Measurements from ENCODE around the gene FHIT. TPM values are rescaled to one million over a fixed set of nuclear protein-coding genes. Genes with fewer than 3 reads are reported as not detected.

FHIT gene
- total RNA-seq, 4 donors from 2014 or later, result 4.6 to 6.1 (median 5.7) TPM

DNA sequence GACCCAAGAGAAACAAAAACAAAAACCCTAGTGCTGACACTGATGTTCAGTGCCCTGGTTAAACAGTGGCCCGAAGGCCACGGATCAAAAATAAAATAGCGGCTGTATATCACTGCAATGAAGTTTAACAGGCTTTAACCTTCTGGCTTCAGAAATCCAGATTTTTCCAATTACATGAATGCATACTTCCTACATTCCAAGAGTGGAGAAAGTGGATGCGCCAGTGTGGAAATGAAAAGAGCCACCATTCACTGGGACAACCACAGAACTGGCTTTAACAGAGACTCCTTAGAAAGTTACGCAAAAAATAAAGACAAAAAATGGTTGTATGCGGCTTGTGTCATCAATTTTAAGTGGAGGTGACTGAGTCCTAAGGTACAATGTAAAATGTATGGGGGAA, 522.2 kb downstream of the FHIT start:
- H3K36me3 ChIP-seq, result no peaks in the 10 kb centered on the region
- no peak overlapping the region for H3K27ac ChIP-seq (replicated peaks in 1 of 4)
- intact Hi-C loops (cut with DNase I), result no loop called here
- H3K4me1 ChIP-seq, result no peaks in the 10 kb centered on the region
- H3K27me3 ChIP-seq, result no peaks in the 10 kb centered on the region
- no peak for DNase-seq (ENCODE audit: extremely low spot score)
- TF ChIP-seq POLR2A (IDR thresholded peaks at IDR 0.05; ENCODE audit: low read depth) (no peak), EP300 (IDR thresholded peaks at IDR 0.05) (no peak)
- 96% methylated on average over 6 of the region's 6 CpGs for WGBS
- no peak overlapping the region for H3K4me3 ChIP-seq
- H3K9me3 ChIP-seq, result peaks cover 0 to 3% (median 0%) of the 10 kb centered on the region in 4 donors

DNA sequence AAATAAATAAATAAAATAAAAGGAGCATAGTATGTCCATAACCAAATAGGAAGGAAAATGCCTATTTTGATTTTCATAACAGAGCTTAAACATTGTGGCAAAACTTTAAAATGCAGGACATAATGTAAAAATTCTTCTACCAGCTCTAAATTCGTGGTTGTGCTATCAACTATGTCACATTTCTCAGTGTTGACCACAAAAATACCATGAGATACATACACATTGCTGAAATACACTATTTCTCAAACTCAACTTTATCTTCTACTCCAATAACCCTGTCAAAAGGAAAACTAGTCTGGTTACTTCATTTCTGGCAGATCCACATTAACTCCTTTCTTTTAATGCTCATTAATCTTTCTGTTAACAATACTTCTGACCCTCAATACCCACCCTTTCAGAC, 523.2 kb downstream of the FHIT start:
- TF ChIP-seq POLR2A (IDR thresholded peaks at IDR 0.05; ENCODE audit: low read depth) (no peak), EP300 (IDR thresholded peaks at IDR 0.05) (no peak), POLR2AphosphoS5 (IDR thresholded peaks at IDR 0.05) (no peak)
- TF ChIP-seq, protein P1, sequence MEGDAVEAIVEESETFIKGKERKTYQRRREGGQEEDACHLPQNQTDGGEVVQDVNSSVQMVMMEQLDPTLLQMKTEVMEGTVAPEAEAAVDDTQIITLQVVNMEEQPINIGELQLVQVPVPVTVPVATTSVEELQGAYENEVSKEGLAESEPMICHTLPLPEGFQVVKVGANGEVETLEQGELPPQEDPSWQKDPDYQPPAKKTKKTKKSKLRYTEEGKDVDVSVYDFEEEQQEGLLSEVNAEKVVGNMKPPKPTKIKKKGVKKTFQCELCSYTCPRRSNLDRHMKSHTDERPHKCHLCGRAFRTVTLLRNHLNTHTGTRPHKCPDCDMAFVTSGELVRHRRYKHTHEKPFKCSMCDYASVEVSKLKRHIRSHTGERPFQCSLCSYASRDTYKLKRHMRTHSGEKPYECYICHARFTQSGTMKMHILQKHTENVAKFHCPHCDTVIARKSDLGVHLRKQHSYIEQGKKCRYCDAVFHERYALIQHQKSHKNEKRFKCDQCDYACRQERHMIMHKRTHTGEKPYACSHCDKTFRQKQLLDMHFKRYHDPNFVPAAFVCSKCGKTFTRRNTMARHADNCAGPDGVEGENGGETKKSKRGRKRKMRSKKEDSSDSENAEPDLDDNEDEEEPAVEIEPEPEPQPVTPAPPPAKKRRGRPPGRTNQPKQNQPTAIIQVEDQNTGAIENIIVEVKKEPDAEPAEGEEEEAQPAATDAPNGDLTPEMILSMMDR (IDR thresholded peaks at IDR 0.05), result no peak
- 66% methylated on average over 1 of the region's 1 CpG for WGBS
- peaks cover 0 to 3% (median 0%) of the 10 kb centered on the region in 4 donors for H3K9me3 ChIP-seq
- no peaks in the 10 kb centered on the region for H3K4me1 ChIP-seq
- H3K27me3 ChIP-seq, result no peaks in the 10 kb centered on the region
- no peak overlapping the region for H3K27ac ChIP-seq (replicated peaks in 1 of 4)
- no peak for DNase-seq (ENCODE audit: extremely low spot score)
- no peak overlapping the region for H3K4me3 ChIP-seq
- no peaks in the 10 kb centered on the region for H3K36me3 ChIP-seq
- intact Hi-C loops (cut with DNase I), result no loop called here

DNA sequence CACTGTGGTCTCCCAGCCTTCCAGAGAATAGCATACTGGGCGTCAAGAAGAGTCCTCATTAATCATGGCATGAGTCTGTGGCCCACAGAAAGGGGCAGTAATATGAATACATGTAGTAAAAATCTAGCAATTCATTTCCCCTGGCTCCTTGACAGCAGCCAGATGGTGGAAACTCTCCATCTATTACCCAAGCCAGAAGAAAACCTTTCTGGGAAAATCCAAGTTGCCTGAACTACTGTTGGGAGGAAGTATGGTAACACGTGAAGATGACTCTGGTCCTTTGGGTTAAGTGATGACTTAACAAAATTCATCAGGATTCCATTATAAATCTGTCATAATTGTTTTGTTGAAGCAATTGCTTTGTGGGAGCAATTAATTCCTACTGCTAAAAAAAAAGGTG, 530.5 kb downstream of the FHIT start:
- Histone ChIP-seq H3K27me3 (no peaks in the 10 kb centered on the region), H3K4me3 (no peak overlapping the region), H3K27ac (replicated peaks in 1 of 4) (no peak overlapping the region), H3K9me3 (peaks cover 0 to 3% (median 0%) of the 10 kb centered on the region in 4 donors), H3K4me1 (no peaks in the 10 kb centered on the region), H3K36me3 (no peaks in the 10 kb centered on the region)
- 50% methylated on average over 2 of the region's 2 CpGs for WGBS
- intact Hi-C loops (cut with DNase I), result no loop called here
- DNase-seq (ENCODE audit: extremely low spot score), result no peak
- TF ChIP-seq EP300 (IDR thresholded peaks at IDR 0.05) (no peak), POLR2AphosphoS5 (IDR thresholded peaks at IDR 0.05) (no peak), POLR2A (IDR thresholded peaks at IDR 0.05; ENCODE audit: low read depth) (no peak)
- TF ChIP-seq, protein P1 (IDR thresholded peaks at IDR 0.05), result no peak

DNA sequence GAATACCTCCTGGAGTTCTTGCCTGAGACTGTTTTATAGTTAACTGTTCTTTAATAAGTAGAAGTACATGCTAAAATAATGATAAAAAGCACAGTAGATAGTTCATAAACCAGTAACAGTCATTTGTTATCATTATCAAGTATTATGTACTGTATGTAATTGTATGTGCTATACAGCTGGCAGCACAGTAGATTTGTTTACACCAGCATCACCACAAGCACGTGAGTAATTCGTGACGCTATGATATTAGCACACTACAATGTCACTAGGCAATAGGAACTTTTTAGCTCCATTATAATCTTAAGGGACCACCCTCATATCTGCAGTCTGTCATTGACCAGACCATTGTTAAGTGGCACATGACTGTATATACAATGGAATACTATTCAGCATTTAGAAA, 534.7 kb downstream of the FHIT start:
- H3K4me3 ChIP-seq, result no peak overlapping the region
- no peaks in the 10 kb centered on the region for H3K27me3 ChIP-seq
- H3K9me3 ChIP-seq, result no peaks in the 10 kb centered on the region
- H3K27ac ChIP-seq (replicated peaks in 1 of 4), result no peak overlapping the region
- H3K4me1 ChIP-seq, result no peaks in the 10 kb centered on the region
- 82% methylated on average over 3 of the region's 3 CpGs for WGBS
- intact Hi-C loops (cut with DNase I), result no loop called here
- no peaks in the 10 kb centered on the region for H3K36me3 ChIP-seq
- TF ChIP-seq EP300 (IDR thresholded peaks at IDR 0.05), result no peak
- TF ChIP-seq, protein P1 (IDR thresholded peaks at IDR 0.05), result no peak
- no peak for TF ChIP-seq POLR2A (IDR thresholded peaks at IDR 0.05; ENCODE audit: low read depth)
- no peak for TF ChIP-seq POLR2AphosphoS5 (IDR thresholded peaks at IDR 0.05)
- no peak for DNase-seq (ENCODE audit: extremely low spot score)

DNA sequence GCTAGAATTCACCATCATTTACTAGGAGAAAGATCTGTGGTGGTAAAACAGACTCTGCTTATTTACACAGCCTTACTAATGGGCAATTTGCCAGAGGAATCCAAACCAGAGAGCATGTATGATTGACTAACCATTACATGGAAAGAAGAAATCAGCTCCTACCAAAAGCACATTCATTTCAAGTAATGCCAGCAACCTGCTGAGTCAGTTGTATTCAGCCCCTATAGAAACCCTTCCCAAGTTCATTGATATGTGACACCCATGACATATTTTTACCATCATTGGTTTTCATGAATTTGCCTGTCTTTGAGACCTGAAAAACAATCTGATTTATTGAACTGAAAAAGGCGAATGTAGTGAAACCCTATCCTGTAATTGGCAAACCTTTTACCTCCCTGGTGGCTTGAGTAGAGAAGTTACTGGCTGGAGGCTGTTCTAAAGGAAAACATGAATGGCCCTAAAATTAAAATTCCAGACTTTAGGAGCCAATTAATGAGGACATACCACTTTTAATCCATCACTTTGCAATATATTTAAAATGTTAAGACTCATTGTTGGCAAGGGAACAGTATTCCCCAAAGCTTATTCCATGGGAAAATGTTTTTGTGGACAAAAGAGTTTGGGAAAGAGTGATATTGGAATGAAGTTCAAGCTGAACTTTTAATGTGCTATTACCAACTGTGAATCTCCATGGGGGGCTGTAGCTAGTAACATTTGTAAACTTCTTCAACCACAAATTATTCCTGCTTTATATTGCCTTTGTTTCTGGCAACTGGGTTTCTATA, 542.9 kb downstream of the FHIT start:
- TF ChIP-seq POLR2A (IDR thresholded peaks at IDR 0.05; ENCODE audit: low read depth), result no peak
- no peak for TF ChIP-seq EP300 (IDR thresholded peaks at IDR 0.05)
- TF ChIP-seq POLR2AphosphoS5 (IDR thresholded peaks at IDR 0.05), result no peak
- TF ChIP-seq, protein P1 (IDR thresholded peaks at IDR 0.05), result no peak
- 80% methylated on average over 1 of the region's 1 CpG for WGBS
- intact Hi-C loops (cut with DNase I), result no loop called here
- no peaks in the 10 kb centered on the region for H3K9me3 ChIP-seq
- no peak overlapping the region for H3K4me3 ChIP-seq
- no peaks in the 10 kb centered on the region for H3K27me3 ChIP-seq
- H3K4me1 ChIP-seq, result peaks cover 0 to 8% (median 0%) of the 10 kb centered on the region in 4 donors
- no peak for DNase-seq (ENCODE audit: extremely low spot score)
- no peak overlapping the region for H3K27ac ChIP-seq (replicated peaks in 1 of 4)
- no peaks in the 10 kb centered on the region for H3K36me3 ChIP-seq

Data from esophagus muscularis mucosa (tissue), 4 donors.